ENCODE data around the gene RHPN2. TPM values are rescaled to one million over a fixed set of nuclear protein-coding genes. Genes with fewer than 3 reads are reported as not detected.

Gene RHPN2
- 7.4 and 19.9 TPM in 2 replicates for total RNA-seq (2014; rRNA removed; shearing (Covaris generic))

- DNase-seq (ENCODE audit: low read depth), result peak; percentile 85
Observed at GRCh38 chr19:33064792-33065550, at the start of gene RHPN2. TSS of gene RHPN2 (minus strand) at chr19:33064888. CDS start at chr19:33064852, 36 bp downstream.

- DNase-seq (ENCODE audit: low read depth), result no peak
Observed at GRCh38 chr19:33114312-33114711, 49.6 kb upstream of the RHPN2 start.

GRCh38 chr19:33111587-33111986 lies 46.9 kb upstream of the RHPN2 start:
- DNase-seq (ENCODE audit: low read depth), result no peak

- DNase-seq (ENCODE audit: low read depth), result peak; percentile 43
Observed at GRCh38 chr19:33110137-33110910, 45.6 kb upstream of the RHPN2 start.

GRCh38 chr19:33108161-33108560 lies 43.5 kb upstream of the RHPN2 start:
- no peak for DNase-seq (ENCODE audit: low read depth)

GRCh38 chr19:33102893-33103292 lies 38.2 kb upstream of the RHPN2 start:
- no peak for DNase-seq (ENCODE audit: low read depth)

GRCh38 chr19:33100894-33101644 lies 36.4 kb upstream of the RHPN2 start:
- no peak for DNase-seq (ENCODE audit: low read depth)

GRCh38 chr19:33098055-33098534 lies 33.4 kb upstream of the RHPN2 start:
- DNase-seq (ENCODE audit: low read depth), result no peak

- no peak for DNase-seq (ENCODE audit: low read depth)
Observed at GRCh38 chr19:33096005-33096404, 31.3 kb upstream of the RHPN2 start.

- no peak for DNase-seq (ENCODE audit: low read depth)
Observed at GRCh38 chr19:33094436-33095067, 29.9 kb upstream of the RHPN2 start.

GRCh38 chr19:33093420-33094210 lies 28.9 kb upstream of the RHPN2 start:
- DNase-seq (ENCODE audit: low read depth), result no peak

GRCh38 chr19:33090179-33090578 lies 25.5 kb upstream of the RHPN2 start:
- DNase-seq (ENCODE audit: low read depth), result no peak

- no peak for DNase-seq (ENCODE audit: low read depth)
Observed at GRCh38 chr19:33089010-33089409, 24.3 kb upstream of the RHPN2 start.

GRCh38 chr19:33086955-33087354 lies 22.3 kb upstream of the RHPN2 start:
- DNase-seq (ENCODE audit: low read depth), result no peak

- DNase-seq (ENCODE audit: low read depth), result no peak
Observed at GRCh38 chr19:33085570-33086128, 21.0 kb upstream of the RHPN2 start.

GRCh38 chr19:33080761-33081681 lies 16.3 kb upstream of the RHPN2 start, which contains the start of gene GPATCH1:
TSS of gene GPATCH1 (plus strand) at chr19:33081181. CDS start at chr19:33081194, 13 bp downstream.
- DNase-seq (ENCODE audit: low read depth), result peak; percentile 89

- no peak for DNase-seq (ENCODE audit: low read depth)
Observed at GRCh38 chr19:33075519-33075918, 10.8 kb upstream of the RHPN2 start.

- DNase-seq (ENCODE audit: low read depth), result peak; percentile 53
Observed at GRCh38 chr19:33071887-33072286, 7.2 kb upstream of the RHPN2 start.

GRCh38 chr19:33067121-33067520 lies 2.4 kb upstream of the RHPN2 start:
- DNase-seq (ENCODE audit: low read depth), result no peak
